Neural progenitor cell (in vitro differentiated cells): ENCODE results near the gene CPN1.

Experiments used
- EZH2 ChIP-seq: fragments of 200-600 bp; sonication (generic); IDR thresholded peaks from 2 replicates; pipeline ENCODE4 v1.6.1; 2017; ENCODE audit warnings: antibody characterized with exemption, mild to moderate bottlenecking, moderate library complexity
- EZH2phosphoT487 ChIP-seq: fragments of 200-600 bp; sonication (generic); IDR thresholded peaks from 2 replicates; pipeline ENCODE4 v1.6.1; 2017; ENCODE audit warnings: antibody characterized with exemption
- TF ChIP-seq, protein P1 (sequence below): fragments of 200-600 bp; sonication (generic); IDR thresholded peaks from 2 replicates; pipeline ENCODE4 v1.5.1; 2017; ENCODE audit warnings: antibody characterized with exemption, mild to moderate bottlenecking

- TF ChIP-seq, protein P1, sequence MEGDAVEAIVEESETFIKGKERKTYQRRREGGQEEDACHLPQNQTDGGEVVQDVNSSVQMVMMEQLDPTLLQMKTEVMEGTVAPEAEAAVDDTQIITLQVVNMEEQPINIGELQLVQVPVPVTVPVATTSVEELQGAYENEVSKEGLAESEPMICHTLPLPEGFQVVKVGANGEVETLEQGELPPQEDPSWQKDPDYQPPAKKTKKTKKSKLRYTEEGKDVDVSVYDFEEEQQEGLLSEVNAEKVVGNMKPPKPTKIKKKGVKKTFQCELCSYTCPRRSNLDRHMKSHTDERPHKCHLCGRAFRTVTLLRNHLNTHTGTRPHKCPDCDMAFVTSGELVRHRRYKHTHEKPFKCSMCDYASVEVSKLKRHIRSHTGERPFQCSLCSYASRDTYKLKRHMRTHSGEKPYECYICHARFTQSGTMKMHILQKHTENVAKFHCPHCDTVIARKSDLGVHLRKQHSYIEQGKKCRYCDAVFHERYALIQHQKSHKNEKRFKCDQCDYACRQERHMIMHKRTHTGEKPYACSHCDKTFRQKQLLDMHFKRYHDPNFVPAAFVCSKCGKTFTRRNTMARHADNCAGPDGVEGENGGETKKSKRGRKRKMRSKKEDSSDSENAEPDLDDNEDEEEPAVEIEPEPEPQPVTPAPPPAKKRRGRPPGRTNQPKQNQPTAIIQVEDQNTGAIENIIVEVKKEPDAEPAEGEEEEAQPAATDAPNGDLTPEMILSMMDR = no peak
- TF ChIP-seq EZH2 (no peak), EZH2phosphoT487 (no peak)
Measured at GRCh38 chr10:100065084-100065660, 16.5 kb downstream of the CPN1 start.
